GM19099 (cell line): ENCODE results near the gene PARP16.

Experiments
- POLR2A ChIP-seq: IDR thresholded peaks from 3 replicates; pipeline ENCODE4 v1.6.1; 2011; ENCODE audit warnings: low read depth; ENCODE audit not compliant: insufficient read length; ENCODE audit errors: extremely low read depth

Gene PARP16

DNA sequence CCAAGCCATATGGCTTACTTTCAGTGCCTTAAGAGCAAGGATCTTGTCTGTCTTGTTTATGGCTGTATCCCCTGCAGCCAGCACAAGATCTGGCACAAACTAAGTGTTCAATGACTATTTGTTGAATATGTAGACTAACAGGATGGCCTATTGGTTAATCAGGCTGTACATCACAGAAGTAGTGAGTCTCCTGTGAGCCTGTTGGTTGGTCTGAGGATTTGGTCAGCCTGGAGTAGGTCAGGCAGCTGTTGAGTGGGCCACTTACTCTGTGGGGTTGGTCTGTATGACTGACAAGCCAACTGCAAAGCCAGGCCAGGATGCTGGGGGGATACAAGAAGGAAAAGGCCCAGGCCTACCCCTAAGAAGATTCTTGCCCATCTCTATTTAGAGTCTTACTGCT, 42.0 kb downstream of the PARP16 start:
- no peak for TF ChIP-seq POLR2A

DNA sequence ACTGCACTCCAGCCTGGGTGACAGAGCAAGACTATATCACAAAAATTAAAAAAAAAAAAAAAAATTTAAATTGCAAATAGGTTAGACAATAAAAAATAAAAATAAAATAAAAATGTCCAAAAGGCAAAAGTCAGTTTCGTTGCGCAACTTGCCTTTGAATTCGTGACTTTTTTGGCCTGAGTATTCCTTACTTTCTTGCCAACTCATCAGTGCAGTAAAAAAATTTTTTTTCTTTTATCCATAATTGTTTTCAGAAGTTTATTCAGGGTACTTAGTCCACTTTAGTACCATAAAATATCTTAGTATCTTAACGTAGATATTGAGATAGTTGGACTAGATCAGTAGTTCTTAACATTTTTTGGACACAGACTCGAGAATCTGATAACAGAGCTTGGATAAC, 53.0 kb downstream of the PARP16 start:
- TF ChIP-seq POLR2A, result no peak

DNA sequence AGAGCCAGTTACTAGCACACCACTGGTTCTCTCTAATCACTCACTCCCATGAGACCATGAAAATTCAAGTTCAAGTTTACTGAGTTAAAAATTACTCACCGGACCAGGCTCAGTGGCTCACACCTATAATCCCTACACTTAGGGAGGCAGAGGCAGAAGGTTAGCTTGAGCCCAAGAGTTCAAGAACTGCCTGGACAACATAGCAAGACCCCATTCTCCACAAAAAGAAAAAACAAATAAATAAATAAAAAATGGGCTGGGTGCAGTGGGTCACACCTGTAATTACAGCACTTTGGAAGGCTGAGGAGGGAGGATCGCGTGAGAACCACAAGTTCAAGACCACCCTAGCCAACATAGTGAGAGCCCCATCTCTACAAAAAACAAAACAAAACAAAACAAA, 54.2 kb downstream of the PARP16 start:
- no peak for TF ChIP-seq POLR2A

- no peak for TF ChIP-seq POLR2A
These were observed 55.4 kb downstream of the PARP16 start for GRCh38 chr15:65231306-65231705.

- TF ChIP-seq POLR2A, result no peak
These were observed 60.5 kb downstream of the PARP16 start for GRCh38 chr15:65226221-65226620.

DNA sequence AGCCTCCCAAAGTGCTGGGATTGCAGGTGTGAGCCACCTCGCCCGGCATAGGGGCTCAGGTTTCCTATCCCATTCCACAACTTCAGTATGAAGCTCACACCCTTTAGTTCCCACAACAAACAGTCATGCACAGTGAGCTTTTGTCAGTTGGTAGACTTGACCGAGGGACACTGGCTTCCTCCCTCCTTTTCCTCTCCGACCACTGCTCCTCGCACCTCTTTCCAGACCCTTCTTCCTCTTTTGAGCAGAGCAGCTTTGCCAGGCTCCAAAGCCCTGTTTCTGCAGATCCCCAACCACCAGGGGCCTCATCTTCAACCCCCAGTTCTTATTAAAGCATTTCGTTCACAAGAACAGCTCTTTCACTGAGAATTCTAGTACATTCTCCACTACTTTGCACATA, 62.7 kb downstream of the PARP16 start:
- no peak for TF ChIP-seq POLR2A

GRCh38 chr15:65222891-65223290, 63.8 kb downstream of the PARP16 start:
- TF ChIP-seq POLR2A, result no peak

DNA sequence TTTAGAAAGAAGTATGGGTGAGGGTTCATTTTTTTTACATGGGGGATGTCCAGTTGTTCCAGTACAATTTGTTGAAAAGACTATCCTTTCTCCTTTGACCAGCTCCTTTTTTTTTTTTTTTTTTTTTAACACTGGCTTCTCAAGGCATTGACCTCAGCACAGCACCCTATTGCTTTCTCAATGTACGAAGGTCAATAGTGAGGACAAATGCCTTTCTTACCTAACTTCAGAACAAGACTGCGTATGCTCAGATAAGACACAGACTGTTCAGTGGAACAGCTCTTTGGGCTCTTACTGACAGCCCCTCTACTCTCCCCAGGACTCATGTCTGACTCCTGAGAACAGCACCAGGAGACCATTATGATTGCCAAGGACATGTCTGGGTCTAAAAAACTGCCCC, 65.0 kb downstream of the PARP16 start:
- TF ChIP-seq POLR2A, result no peak

GRCh38 chr15:65219137-65219536, 67.5 kb downstream of the PARP16 start:
- TF ChIP-seq POLR2A, result no peak

DNA sequence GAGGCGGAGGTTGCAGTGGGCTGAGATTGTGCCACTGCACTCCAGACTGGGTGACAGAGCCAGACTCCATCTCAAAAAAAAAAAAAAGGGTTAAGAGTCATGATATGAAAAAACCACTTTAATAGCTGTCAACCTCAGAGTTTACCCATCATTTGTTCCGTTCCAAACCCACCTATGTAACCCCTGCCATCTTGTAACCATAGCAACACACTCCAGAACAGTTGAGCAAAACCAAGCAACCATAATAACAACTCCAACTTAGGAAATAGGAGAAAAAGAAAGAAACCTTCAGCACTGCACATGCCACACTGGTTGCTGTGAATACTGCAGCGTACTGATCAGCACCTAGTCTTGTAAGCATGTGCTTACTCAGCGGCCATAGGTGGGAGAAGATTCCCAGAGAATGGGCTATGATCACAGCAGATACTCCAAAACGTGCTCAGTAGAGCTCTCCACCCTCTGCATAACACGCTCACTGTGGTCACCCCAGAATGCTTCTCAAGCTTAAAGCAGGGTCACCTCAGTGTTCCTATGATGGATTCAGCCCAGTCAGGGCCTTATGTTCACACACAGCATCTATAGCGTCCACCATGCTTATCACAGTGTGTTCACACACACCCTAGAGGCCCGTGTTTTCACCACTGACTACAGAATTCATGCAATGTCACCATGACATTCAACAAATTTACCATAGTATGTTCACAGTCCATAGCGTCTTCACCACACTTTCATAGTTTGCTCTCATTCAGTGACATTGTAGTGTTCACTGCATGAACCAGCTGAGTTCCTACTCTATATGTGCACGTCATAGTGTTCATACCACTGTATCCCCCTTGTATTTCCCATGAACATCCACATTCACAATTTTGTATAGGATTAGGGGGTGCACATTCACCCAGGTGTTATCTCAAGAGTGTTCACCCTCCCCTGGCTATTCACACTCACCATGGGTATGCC, 68.9 kb downstream of the PARP16 start:
- no peak for TF ChIP-seq POLR2A

DNA sequence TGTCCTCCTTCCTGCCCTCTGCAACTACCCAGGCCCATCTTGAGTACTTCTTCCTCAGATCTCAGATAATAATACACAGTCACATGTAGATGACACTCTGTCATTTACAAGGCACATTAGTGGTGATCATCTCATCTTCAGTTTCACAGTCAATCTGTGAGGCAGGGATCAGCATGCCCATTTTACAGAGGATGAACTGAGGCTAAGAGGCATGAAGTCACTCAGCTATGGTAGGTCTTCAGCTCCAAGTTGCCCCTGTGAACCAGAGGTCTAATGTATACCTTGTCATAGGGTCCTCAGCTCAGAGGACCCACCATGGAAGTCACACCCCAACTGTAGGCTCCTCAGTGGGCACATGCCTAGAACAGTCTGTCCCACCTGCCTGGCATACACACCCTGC, 71.2 kb downstream of the PARP16 start:
- TF ChIP-seq POLR2A, result no peak

GRCh38 chr15:65214010-65214409, 72.7 kb downstream of the PARP16 start:
- TF ChIP-seq POLR2A, result no peak

- TF ChIP-seq POLR2A, result no peak
These were observed 73.4 kb downstream of the PARP16 start for GRCh38 chr15:65213241-65213640.

DNA sequence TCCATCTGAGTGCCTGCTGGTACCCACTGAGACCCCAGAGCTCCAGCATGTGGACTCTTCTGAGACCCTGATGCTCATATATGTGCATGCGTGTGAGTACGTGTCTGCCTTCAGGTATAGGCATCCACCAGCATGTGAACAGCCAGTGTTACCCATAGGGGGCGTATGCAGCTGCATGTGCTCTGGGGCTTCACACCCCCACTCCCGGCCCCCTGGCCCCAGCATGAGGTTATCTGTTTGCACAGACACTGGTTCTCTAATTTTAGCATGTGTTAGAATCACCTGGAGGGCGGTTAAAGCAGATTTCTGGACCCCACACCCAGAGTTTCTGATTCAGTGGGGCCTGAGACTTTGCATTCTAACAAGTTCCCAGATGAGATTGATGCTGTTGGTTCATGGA, 74.6 kb downstream of the PARP16 start:
- TF ChIP-seq POLR2A, result no peak

GRCh38 chr15:65211482-65211982, 75.2 kb downstream of the PARP16 start:
- TF ChIP-seq POLR2A, result no peak

DNA sequence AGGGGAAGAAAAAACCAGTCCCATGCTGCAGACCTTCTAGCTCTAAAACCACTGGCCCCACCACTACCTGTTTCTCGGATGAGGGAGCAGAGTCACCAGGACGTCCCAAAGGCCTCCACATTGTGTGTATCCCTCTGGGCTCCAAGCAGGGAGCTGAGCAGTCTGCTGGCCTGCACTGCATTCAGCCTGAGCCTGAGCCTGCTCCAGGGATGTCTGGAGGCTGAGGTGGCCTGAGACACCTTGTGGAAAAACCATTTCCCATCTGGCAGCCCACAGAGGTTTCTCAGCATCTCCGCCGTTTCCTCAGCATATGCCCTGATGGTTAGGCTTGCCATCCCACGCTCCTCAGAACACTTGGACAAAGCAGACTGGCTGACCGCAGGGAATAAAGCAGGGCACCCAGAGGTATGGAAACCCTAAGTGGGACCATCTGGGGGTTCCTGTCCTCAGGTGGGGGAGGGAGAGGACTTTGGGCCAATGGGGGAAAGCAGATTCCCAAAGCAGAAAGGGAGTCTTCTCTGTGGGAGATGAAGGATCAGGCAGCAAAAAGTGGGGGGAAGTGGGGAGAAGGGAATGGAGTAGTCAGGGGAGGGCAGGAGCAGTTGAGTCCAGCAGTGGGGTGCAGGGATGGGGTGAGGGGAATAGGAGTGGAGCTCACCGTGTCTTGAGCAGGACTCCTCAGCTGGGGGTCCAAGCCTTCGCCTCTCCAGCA, 75.8 kb downstream of the PARP16 start, which contains the start of gene CILP:
Gene CILP, minus strand, starts transcription at position 704 of the 712 bp plus-strand sequence. CDS start 1,718 bp downstream, outside the sequence.
- no peak for TF ChIP-seq POLR2A
